GM21825 (cell line): ENCODE data around the gene TCF12.
"Not testable (repeated sequence)": the region's sequence is repeated elsewhere in the genome, so short reads cannot be mapped to it uniquely, and the experiment has no call there.

Source experiments
- ATAC-seq: cut with Tn5 transposase; IDR thresholded peaks from one replicate; pipeline ENCODE4 v1.9.1; 2021; ENCODE audit warnings: mild to moderate bottlenecking, moderate library complexity; ENCODE audit not compliant: unreplicated experiment

The TCF12 gene

DNA sequence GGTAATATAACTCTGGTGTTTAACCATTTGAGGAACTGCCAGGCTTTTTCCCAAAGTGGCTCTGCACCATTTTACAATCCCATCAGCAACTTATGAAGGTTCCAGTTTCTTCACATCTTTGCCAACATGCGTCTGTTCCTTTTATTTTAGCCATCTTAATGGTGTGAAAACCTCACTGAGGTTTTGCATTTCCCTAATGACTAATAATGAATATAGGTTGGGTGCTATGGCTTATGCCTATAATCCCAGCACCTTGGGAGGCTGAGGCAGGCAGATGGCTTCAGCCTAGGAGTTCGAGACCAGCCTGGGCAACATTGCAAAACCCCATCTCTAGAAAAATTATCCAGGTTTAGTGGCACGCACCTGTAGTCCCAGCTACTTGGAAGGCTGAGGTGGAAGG is 210.6 kb downstream of the TCF12 start:
- ATAC-seq, result no peak

DNA sequence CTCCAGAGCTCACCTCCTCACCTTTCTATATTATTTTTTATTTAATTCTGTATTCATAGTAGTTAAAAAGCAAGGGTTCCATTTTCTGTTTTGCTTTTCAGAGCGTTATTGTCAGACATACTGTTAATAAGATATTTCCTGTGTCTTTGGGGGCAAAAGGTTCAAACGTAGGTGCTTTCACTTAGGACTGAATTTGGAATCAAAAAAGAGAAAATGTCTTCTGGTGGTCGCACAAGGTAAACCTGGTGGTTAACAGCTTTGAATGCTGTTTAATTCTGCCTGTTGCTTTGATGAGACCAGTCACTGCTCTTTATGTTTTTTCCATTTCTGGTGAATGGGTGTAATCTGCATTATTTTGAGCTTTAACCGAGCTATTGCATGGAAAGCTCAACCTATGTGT is 212.5 kb downstream of the TCF12 start:
- no peak for ATAC-seq

DNA sequence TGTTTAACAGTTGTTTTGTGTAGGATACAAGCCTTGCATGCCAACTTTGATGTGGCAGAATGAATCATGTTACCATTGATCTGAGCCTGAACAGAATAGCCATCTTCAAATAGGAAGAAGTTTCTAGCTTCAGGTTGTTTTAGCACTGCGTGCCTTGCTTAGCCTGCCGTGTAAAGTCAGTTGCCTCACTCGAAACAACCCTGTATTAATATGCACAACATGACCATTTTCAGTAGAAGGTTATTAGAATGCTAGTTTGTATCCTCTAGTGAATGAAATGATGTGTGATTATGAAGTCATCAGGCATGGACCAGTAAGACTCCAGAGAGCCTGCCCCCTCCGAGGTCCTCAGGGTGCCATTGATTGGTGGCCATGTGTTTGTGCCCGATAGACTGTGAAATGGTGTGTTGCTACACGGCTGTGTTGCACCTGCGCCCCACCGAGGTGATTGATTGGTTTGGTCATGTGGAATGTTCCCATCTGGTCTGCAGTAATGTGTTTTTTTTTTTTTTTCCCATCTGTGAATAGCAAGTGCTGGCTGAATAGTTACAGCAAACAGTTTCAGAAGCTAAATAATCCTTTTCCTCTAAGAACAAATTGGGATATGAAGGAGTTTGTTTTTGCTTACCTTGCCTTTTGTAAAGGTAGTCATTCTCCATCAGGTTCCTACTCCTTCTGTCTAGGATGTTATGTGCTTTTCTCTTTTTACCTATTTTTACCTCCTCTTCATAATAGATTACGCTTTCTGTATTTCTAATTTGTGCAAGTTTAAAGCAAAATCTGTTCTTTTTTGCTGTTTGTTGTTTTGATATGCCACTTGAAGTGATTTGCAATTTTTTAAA is 214.9 kb downstream of the TCF12 start:
- peak; percentile 55 for ATAC-seq

DNA sequence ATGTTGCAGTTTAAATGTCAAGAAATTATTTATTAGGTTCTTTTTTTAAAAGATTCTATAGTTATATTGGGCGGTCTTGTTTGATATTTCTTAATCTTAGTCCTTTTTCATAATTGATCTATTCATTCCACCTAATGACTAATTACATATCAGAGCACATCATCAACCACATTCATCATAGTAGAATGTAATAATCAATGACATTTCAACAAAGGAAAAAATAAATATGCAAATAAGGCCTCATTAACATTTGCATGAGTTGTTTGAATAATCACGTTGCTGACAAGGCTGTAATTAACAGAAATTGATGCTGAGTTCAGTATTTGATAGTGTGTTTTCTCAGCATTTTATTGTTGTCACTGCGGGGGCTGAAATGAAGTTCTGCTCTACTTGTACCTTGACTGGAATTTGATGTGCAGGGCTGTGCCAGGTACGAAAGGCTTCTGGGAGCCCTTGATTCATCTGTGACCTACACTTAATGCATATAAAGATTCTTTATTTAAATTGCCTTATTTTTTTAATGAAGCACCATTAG is 215.7 kb downstream of the TCF12 start:
- ATAC-seq, result no peak

DNA sequence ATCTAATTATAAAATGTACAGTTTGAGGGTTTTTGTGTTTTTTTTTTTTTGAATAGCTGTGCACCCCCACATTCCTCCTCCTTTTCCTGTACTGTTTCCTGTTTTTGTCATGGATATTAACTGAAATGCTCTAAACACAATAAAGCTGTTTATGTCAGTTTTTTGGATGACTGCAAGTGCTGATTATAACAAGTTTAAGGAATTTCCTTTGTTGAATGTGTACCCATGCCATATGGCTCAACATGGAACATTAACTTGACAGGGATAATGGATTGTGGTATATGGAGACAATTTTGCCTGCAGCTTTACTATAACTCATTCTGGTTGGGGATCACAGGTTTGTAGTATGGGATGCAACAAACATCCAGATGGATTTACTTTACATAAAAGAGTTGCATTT is 216.4 kb downstream of the TCF12 start:
- ATAC-seq, result no peak

DNA sequence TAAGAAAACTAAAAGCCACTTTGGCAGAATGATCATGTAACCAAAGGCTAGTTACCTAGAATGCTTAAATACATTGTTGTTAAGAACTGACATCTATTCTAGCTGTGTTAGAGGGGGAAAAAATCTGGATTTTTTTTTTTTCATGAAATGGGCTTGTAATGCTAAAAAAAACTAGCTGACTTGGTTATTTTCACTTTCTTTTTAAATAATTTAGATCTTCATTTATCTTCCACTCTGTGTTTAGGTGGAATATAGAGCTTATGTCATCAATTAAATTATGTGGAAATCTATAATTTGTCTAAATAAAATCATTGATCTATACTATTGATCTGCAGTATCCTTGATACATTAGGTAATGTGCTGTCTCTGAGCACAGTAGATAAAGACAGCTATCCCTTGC is 217.4 kb downstream of the TCF12 start:
- no peak for ATAC-seq

DNA sequence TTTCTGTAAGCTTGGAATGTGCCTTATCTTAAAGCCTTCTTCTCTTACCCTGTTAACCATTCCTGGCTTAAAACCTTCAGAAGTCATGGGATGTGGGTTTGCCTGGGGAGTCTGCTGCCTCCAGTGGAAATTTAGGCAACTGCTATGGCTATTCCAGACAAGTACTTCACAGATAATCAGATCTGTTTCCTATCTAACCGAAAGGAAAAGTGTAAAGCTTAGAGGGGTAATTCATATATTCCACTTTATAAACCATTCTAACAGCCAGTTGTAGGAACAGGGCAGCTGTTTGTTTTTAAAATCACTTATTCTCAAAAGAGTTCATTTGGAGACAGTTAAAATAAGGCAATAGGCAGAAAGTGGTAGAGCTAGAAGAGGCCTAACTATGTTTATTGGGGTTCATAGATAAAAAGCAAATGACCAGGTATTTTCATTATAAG is 219.9 kb downstream of the TCF12 start:
- no peak for ATAC-seq

- ATAC-seq, result no peak
Observed at GRCh38 chr15:57143511-57144078, 225.2 kb downstream of the TCF12 start.

DNA sequence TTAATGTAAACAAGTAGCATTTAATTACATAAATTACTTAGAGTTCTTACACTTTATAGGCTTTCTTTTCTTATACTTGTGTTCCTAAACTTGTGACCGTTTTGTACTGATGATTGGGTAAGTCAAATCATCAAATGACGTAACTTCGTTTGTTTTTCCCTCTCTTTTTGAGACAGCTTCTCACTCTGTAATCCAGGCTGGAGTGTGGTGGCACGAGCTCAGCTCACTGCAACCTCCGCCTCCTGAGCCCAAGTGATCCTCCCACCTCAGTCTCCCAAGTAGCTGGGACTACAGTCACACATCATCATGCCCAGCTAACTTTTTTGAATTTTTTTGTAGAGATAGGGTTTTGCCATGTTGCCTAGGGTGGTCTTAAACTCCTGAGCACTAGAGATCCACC is 226.0 kb downstream of the TCF12 start:
- ATAC-seq, result no peak

- no peak for ATAC-seq
Observed at GRCh38 chr15:57146506-57147201, 228.2 kb downstream of the TCF12 start.

- ATAC-seq, result no peak
Observed at GRCh38 chr15:57147621-57148020, 229.2 kb downstream of the TCF12 start.

GRCh38 chr15:57148262-57148661 is 229.8 kb downstream of the TCF12 start:
- no peak for ATAC-seq

- no peak for ATAC-seq
Observed at GRCh38 chr15:57149196-57149595, 230.8 kb downstream of the TCF12 start.

- ATAC-seq, result no peak
Observed at GRCh38 chr15:57150066-57150865, 231.8 kb downstream of the TCF12 start.

GRCh38 chr15:57150866-57151203 is 232.4 kb downstream of the TCF12 start:
- not testable (repeated sequence) for ATAC-seq

- no peak for ATAC-seq
Observed at GRCh38 chr15:57152133-57152532, 233.7 kb downstream of the TCF12 start.

GRCh38 chr15:57152666-57153539 is 234.5 kb downstream of the TCF12 start:
- ATAC-seq, result no peak

DNA sequence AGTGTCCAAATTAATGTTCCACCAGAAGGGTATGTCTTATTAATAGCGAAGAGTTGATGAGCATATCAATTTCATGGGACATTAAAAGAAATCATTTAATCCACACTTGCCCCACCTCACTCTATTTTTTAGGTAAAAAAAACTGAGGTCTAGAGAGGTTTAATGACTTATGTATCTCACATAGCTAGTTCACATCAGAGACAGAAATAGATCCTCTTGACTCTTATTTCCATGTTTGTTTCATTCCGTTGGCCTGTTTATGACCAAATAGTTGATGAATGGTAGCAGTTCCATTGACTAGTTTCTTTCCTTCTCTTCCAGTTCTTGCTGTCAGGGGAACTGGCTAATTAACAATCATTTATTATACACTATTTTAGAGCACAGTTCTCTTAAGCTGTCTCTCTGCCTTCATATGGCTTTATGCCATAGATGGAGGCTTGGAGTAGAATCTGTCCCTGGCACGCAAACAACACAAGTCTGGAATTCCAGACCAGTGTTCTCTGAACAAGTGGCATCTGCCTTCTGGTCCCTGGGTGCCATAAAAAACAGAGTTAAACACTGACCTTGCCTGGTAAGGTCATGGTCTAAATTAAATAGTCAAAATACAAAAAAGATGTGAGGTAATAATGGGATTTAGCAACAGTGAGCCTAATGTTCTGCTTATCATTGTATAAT is 237.9 kb downstream of the TCF12 start:
- ATAC-seq, result no peak

DNA sequence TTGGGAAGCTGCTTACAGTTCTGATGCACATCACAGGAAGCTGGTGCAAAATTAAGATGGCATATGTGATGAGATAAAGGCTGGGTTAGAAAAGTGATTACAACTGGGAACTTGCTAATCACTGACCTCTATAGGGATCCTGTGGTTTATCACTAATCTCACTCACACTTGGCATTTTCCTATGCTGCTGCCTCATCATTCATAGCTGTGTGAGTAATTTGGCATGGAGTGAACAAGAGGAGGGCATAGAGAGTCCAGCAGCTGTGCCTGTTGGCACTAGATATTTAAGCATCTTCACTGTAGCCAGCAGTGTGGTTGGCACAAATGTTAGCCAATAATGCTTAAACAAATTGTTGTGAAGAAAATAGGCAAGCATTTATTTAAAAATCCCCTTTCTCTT is 240.1 kb downstream of the TCF12 start:
- no peak for ATAC-seq
